Panc1 (cell line): Measurements from ENCODE around the gene CEACAM18. TPM values are rescaled to one million over a fixed set of nuclear protein-coding genes. Genes with fewer than 3 reads are reported as not detected.

Experiments
- ATAC-seq: fragments of 200-7000 bp; cut with Tn5 transposase; 2 replicates; pipeline ENCODE4 v1.9.1; 2020; ENCODE audit warnings: mild to moderate bottlenecking, moderate library complexity
- BruUV-seq: library from RNA; stranded (reverse); fragments of 400-500 nt; replicated peaks from 2 replicates; lab custom pipeline; 2021; lab: Mats Ljungman, UMichigan
- CTCF ChIA-PET: fragments of 300-600 bp; sonication (Branson Sonifier 250); formaldehyde crosslinking; loops from one replicate; lab custom pipeline; 2022; ENCODE audit warnings: antibody characterized with exemption; lab: Charles Lee
- POLR2A ChIA-PET: fragments of 300-600 bp; sonication (Branson Sonifier 250); formaldehyde crosslinking; loops from one replicate; lab custom pipeline; 2022; ENCODE audit warnings: antibody characterized with exemption; lab: Charles Lee
- DNase-seq: peaks from one replicate; pipeline ENCODE4 v3.0.0-alpha.2; 2010; ENCODE audit warnings: low read depth, low spot score
- H3K27ac ChIP-seq: 2 replicates; pipeline ENCODE4 v1.5.1; 2011; ENCODE audit warnings: mild to moderate bottlenecking, low read length, inconsistent platforms
- H3K27me3 ChIP-seq: fragments of 200-500 bp; sonication (Bioruptor generic); 2 replicates; pipeline ENCODE4 v1.6.0; 2014; ENCODE audit warnings: low read length, inconsistent platforms; ENCODE audit not compliant: control insufficient read depth, insufficient read depth
- H3K36me3 ChIP-seq: fragments of 200-500 bp; sonication (Bioruptor generic); 2 replicates; pipeline ENCODE4 v1.5.1; 2014; ENCODE audit warnings: inconsistent platforms, mild to moderate bottlenecking, low read length, moderate library complexity; ENCODE audit not compliant: control insufficient read depth, insufficient read depth
- H3K4me1 ChIP-seq: 2 replicates; pipeline ENCODE4 v1.5.1; 2011; ENCODE audit warnings: inconsistent platforms, mild to moderate bottlenecking, low read length, moderate library complexity; ENCODE audit not compliant: control insufficient read depth, insufficient read depth
- H3K4me3 ChIP-seq, 2 experiments: 2 replicates each; pipeline ENCODE4 v1.5.1; 2011 to 2012; ENCODE audit warnings: low read depth in 2 of 2, low read length in 2 of 2, mild to moderate bottlenecking in 2 of 2, inconsistent platforms in 1 of 2, moderate library complexity in 1 of 2
- H3K9me3 ChIP-seq: fragments of 200-500 bp; sonication (Bioruptor generic); 2 replicates; pipeline ENCODE4 v1.5.1; 2014; ENCODE audit warnings: low read depth, mild to moderate bottlenecking, inconsistent platforms, low read length, moderate library complexity; ENCODE audit not compliant: control insufficient read depth, insufficient read depth
- CTCF ChIP-seq: fragments of 450-650 bp; IDR thresholded peaks from 2 replicates; pipeline ENCODE4 v1.5.1; 2017; ENCODE audit warnings: mild to moderate bottlenecking
- POLR2AphosphoS5 ChIP-seq: IDR thresholded peaks from 2 replicates; pipeline ENCODE4 v1.6.1; 2012; ENCODE audit warnings: mild to moderate bottlenecking, low read depth, low read length, moderate library complexity
- REST ChIP-seq, 2 experiments: IDR thresholded peaks; 2 replicates each; pipeline ENCODE4 v1.6.1; 2011 to 2012; ENCODE audit warnings: low read depth in 2 of 2, control low read depth in 1 of 2, low read length in 1 of 2, mild to moderate bottlenecking in 1 of 2, moderate library complexity in 1 of 2; ENCODE audit not compliant: insufficient read depth in 1 of 2
- SIN3A ChIP-seq: IDR thresholded peaks from 2 replicates; pipeline ENCODE4 v1.6.1; 2012; ENCODE audit warnings: low read depth, mild to moderate bottlenecking, low read length, moderate library complexity, borderline replicate concordance; ENCODE audit not compliant: insufficient read depth
- TCF7L2 ChIP-seq: IDR thresholded peaks from 2 replicates; pipeline ENCODE4 v1.6.1; 2011; ENCODE audit warnings: mild to moderate bottlenecking, low read depth, low read length, inconsistent platforms
- in situ Hi-C: cut with HindIII; loops from 2 replicates; pipeline ENCODE4 v1.10.0; 2016; ENCODE audit warnings: low sequenced_read_pairs, low pct_unique_long_range_greater_than_20kb
- intact Hi-C: fragments of 100-400 bp; cut with micrococcal nuclease; formaldehyde crosslinking; loops from one replicate; pipeline ENCODE4 v1.10.0; 2022; ENCODE audit not compliant: unreplicated experiment
- total RNA-seq: library from RNA; stranded (reverse); gene quantifications from one replicate; pipeline ENCODE4 v1.2.1, GENCODE V29; 2021; ENCODE audit not compliant: unreplicated experiment

The CEACAM18 gene
- total RNA-seq, 1 experiment from 2014 or later = not detected

GRCh38 chr19:51501594-51502263 lies 23.4 kb downstream of the CEACAM18 start, which contains the start of gene SIGLEC12:
Gene SIGLEC12, minus strand, starts transcription at chr19:51501800. Its CDS starts 67 bp downstream, at chr19:51501733.
- Histone ChIP-seq H3K9me3 (no peaks in the 10 kb centered on the region), H3K36me3 (no peaks in the 10 kb centered on the region), H3K4me1 (no peaks in the 10 kb centered on the region), H3K4me3 (no peak within 1 kb of the TSS), H3K27ac (no peak within 1 kb of the TSS), H3K27me3 (no peaks in the 10 kb centered on the region)
- TF ChIP-seq REST (IDR thresholded peaks at IDR 0.05; ENCODE audit: insufficient read depth in 1 of 2, low read depth in 2 of 2, low read length in 1 of 2) (no peak), SIN3A (no peak), POLR2AphosphoS5 (no peak), CTCF (no peak), TCF7L2 (no peak)
- ChIA-PET CTCF (no interaction called here), POLR2A (no interaction called here)
- no peak for ATAC-seq
- no peak for DNase-seq
- intact Hi-C loops (no loop called here), in situ Hi-C loops (no loop called here)
- BruUV-seq = no TSS peak

GRCh38 chr19:51503286-51503817 lies 25.0 kb downstream of the CEACAM18 start:
- TF ChIP-seq POLR2AphosphoS5 (no peak), REST (IDR thresholded peaks at IDR 0.05; ENCODE audit: insufficient read depth in 1 of 2, low read depth in 2 of 2, low read length in 1 of 2) (no peak), CTCF (no peak), TCF7L2 (no peak), SIN3A (no peak)
- H3K27me3 ChIP-seq = no peaks in the 10 kb centered on the region
- ChIA-PET CTCF (no interaction called here), POLR2A (no interaction called here)
- no peak overlapping the region for H3K27ac ChIP-seq
- no peaks in the 10 kb centered on the region for H3K36me3 ChIP-seq
- ATAC-seq (no peak), DNase-seq (no peak)
- in situ Hi-C loops = no loop called here
- H3K4me3 ChIP-seq = no peak overlapping the region
- BruUV-seq = no TSS peak
- intact Hi-C loops = no loop called here
- H3K4me1 ChIP-seq = no peaks in the 10 kb centered on the region
- no peaks in the 10 kb centered on the region for H3K9me3 ChIP-seq
